GM12892 (cell line): ENCODE data around the gene TYW1.
"Not testable (repeated sequence)": the region's sequence is repeated elsewhere in the genome, so short reads cannot be mapped to it uniquely, and the experiment has no call there.

Experiments used
- POLR2A ChIP-seq: IDR thresholded peaks from 2 replicates; pipeline ENCODE4 v1.6.1; 2011; ENCODE audit warnings: low read depth, low read length, control low read depth
- POLR2AphosphoS5 ChIP-seq: IDR thresholded peaks from 2 replicates; pipeline ENCODE4 v1.6.1; 2011; ENCODE audit warnings: low read depth, low read length, control low read depth
- TAF1 ChIP-seq: IDR thresholded peaks from 2 replicates; pipeline ENCODE4 v1.6.1; 2011; ENCODE audit warnings: low read depth, mild to moderate bottlenecking, control low read depth, low read length, borderline replicate concordance

GRCh38 chr7:67043559-67043930 lies 46.9 kb downstream of the TYW1 start:
- TF ChIP-seq POLR2A, TAF1, POLR2AphosphoS5: not testable (repeated sequence)
